HG03354 (cell line): ENCODE data around the gene VWC2L.

Experiments
- ATAC-seq: cut with Tn5 transposase; IDR thresholded peaks from one replicate; pipeline ENCODE4 v1.9.1; 2021; ENCODE audit warnings: mild to moderate bottlenecking; ENCODE audit not compliant: unreplicated experiment, poor library complexity, severe bottlenecking

Gene VWC2L

GRCh38 chr2:214574084-214574781 is 163.4 kb downstream of the VWC2L start:
- ATAC-seq: peak; percentile 56

DNA sequence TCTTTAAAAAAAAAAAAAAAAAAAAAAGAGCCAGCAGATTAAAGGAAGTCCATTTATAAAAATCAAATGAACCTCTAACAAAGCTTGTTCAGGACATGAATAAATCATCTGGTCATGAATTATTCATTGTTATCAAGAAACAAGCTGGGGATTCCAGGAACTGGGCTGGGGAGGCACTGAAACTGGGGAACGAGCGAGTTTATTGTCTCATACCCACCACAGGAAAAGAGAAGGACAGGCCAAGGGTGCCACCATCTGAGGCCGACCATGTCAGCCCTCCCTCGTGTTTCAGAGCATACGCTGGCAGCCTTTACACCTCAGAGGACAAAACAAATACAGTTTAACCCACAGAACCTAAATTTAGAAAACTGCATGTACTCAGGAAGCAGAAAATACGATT is 164.2 kb downstream of the VWC2L start:
- no peak for ATAC-seq

GRCh38 chr2:214575465-214575864 is 164.6 kb downstream of the VWC2L start:
- no peak for ATAC-seq

DNA sequence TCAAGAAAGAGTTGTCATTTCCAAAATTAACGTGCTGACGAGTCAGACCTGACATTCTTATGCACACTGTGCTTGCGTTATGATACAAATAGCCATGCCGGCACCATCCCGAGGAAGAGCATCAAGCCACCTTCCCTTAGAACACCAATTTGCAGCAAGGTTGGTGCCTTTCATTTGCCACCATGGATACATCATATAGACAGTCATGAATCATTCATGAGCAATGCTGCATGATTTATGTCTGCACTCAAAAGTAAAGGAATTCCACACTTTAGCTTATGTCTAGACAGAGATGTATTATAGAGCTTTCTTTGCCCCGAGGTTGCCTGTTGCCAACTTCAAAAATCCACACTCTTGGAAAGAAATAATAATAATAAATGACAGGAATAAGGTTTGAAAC is 166.9 kb downstream of the VWC2L start:
- no peak for ATAC-seq

- no peak for ATAC-seq
Measured at GRCh38 chr2:214578442-214578841, 167.6 kb downstream of the VWC2L start.

GRCh38 chr2:214579035-214579434 is 168.2 kb downstream of the VWC2L start:
- ATAC-seq: no peak

DNA sequence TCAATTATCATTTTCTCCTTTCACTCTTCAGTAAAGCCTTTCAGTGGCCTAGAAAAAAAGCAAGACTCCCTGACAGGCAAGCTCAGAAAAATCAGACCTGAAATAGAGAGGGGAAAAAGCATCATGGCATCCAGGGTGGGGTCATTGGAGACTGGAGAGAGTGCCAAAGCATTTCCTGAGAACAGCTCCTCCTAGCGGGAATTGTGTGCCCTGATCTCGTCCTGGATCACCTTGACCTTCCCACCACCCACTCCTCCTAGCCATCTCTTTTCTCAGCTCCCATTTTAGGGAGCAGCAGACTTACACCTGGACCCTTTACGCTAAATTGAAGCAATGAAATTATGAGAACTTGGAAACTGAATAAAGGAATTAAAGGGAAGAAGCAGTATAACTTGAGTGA is 176.6 kb downstream of the VWC2L start:
- no peak for ATAC-seq

DNA sequence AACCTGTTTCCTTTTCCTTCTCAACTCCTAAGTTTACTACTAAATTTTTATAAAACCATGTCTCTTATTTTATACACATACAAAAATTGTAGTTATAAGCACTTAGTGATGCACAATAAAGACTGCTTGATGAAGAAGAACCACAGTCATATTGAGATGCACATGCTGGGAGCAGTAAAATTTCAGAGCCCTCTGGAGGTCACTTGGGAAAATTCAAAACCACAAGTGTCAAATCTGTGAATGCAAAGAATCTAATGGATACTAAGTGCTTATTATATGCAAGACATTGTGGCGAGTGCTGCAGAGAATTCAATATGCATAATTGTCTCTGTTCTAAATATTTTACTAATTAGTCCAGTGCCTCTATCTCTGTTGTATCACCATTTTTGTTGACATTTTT is 180.5 kb downstream of the VWC2L start:
- ATAC-seq: no peak

DNA sequence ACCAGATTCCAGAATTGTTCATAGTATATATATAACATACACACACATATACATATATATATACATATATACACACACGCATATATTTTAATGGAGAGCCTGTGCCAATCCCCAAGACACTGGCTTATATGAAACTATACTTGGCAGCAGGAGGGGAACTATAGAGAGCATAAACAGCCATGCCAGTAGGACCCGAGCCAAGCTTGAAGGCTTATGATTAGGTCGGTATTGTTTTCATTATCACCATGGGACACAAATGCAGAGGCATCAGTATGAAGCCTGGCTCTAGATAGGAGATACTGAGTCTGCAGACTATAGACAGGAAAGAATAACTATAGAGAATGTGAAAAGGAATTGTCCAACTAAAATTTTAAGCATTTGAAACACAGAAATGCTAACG is 181.2 kb downstream of the VWC2L start:
- ATAC-seq: no peak

- ATAC-seq: no peak
Measured at GRCh38 chr2:214593727-214594126, 182.9 kb downstream of the VWC2L start.

DNA sequence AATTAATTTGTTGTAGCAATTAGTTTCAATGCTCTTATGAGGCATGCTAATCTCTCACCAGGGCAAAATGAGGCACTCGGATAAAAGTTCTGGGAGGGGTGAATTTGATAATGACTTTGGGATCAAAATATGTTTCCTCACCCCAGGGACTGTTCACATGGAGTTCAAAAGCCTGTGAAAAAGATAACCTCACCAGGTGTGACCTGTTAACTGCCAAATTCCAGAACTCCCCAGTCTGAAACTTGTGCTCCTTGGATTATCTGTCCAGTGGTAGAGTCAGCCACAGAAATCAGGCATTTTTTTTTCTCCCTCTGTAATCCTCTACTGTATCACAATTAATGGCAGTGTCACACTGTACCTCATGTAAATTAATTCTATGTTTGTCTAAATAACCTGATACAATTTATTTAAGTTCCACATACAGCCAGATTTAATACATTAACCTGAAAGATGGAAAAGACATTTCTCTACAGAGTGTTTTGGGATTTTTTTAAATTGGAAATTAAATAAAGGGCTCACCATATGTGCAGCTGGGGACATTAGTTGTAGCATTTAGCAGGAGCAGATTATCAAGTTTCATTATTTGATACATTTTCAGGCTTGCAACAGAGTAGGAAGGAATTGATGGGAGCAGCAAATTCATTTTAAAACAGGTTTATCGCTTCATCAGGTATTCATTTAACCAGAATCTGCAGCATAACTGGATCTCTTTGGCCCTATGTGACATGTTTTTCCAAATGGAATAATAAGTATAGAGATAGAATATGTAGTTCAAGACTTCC is 191.2 kb downstream of the VWC2L start:
- no peak for ATAC-seq

GRCh38 chr2:214604861-214605260 is 194.0 kb downstream of the VWC2L start:
- ATAC-seq: no peak

DNA sequence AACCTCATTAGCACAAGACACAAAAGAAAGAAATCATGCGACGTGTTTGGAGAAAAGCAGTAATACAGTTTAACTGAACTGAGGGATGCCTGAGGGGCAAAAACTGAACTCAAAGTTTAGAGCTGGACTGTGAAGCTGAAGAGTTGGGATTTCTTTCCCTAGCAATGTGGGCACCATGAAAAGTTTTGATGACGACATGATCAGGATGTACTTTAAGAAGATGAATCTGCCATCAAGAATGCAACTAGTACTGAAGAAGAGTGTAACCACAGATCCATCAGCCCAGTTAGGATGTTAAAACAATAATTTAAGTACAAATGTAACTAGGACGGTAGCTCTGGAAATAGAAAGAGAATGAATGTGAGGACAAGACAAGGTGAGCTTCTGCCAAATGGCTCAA is 196.2 kb downstream of the VWC2L start:
- no peak for ATAC-seq

DNA sequence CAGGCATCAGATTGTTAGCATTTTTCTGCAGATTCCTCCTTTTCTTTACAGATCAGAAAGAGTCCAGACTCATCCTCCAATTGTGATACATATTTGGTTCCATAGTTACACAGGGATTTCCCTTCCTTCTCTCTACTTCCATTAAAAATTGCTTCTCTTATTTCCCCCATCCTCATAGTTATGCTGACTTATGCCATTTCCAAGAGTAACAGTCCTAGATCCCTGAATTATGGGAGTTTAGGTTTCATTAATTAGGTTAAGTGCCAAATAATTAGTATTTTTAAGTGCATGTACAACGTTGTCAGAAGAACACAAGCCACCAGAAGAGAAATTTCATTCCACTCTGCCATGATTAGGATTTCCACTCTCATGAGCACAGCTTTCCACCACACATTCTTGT is 200.2 kb downstream of the VWC2L start:
- no peak for ATAC-seq

- no peak for ATAC-seq
Measured at GRCh38 chr2:214624166-214624760, 213.4 kb downstream of the VWC2L start.

DNA sequence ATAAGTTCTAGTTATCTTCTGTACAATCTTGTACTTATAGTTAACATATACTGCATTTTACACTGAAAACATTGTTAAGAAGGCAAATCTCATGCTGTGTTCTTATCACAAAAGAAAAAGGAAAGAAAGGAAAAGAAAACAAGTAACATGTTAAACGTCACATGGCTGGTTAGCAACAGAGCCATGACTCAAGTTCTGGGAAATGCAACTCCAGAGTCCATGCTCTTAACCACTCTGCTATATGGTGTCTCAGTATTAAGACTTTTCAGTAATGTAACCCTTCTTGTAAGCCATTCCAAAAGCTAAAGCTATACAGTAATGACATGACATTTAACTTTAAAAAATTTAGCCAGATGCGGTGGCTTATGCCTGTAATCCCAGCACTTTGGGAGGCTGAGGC is 217.2 kb downstream of the VWC2L start:
- ATAC-seq: no peak
